WTC11 (cell line): ENCODE data around the gene ZBTB18. TPM values are rescaled to one million over a fixed set of nuclear protein-coding genes. Genes with fewer than 3 reads are reported as not detected.

ENCODE experiments used
- ATAC-seq: fragments of 200-7000 bp; cut with Tn5 transposase; 2 replicates; pipeline ENCODE4 v1.10.0; 2021; ENCODE audit warnings: mild to moderate bottlenecking, moderate library complexity
- CTCF ChIA-PET: fragments of 300-600 bp; sonication (Branson Sonifier 250); formaldehyde crosslinking; loops from one replicate; lab custom pipeline; 2021; ENCODE audit warnings: antibody characterized with exemption; lab: Charles Lee
- POLR2A ChIA-PET: fragments of 350-600 bp; sonication (Branson Sonifier 250); formaldehyde crosslinking; loops from one replicate; lab custom pipeline; 2021; ENCODE audit warnings: antibody characterized with exemption; lab: Charles Lee
- DNase-seq: peaks from one replicate; pipeline ENCODE4 v3.0.0; 2021; ENCODE audit warnings: low spot score
- H3K27ac Mint-ChIP-seq: 2 replicates; pipeline ENCODE4 v1.8.0; 2021; ENCODE audit warnings: mixed read lengths
- H3K27me3 Mint-ChIP-seq: 2 replicates; pipeline ENCODE4 v1.8.0; 2021; ENCODE audit warnings: low read depth, mild to moderate bottlenecking, moderate library complexity, mixed read lengths
- H3K36me3 Mint-ChIP-seq: 2 replicates; pipeline ENCODE4 v1.8.0; 2021; ENCODE audit warnings: mixed read lengths
- H3K4me1 Mint-ChIP-seq: 2 replicates; pipeline ENCODE4 v1.8.0; 2022; ENCODE audit warnings: mixed read lengths
- H3K4me3 Mint-ChIP-seq: 2 replicates; pipeline ENCODE4 v1.8.0; 2021; ENCODE audit warnings: mild to moderate bottlenecking, moderate library complexity, mixed read lengths
- H3K9me3 Mint-ChIP-seq: 2 replicates; pipeline ENCODE4 v1.8.0; 2021; ENCODE audit warnings: mixed read lengths
- CDX4 ChIP-seq: fragments of 250-450 bp; sonication (Bioruptor Pico); IDR thresholded peaks from 2 replicates; pipeline ENCODE4 v1.9.0; 2021; ENCODE audit warnings: moderate library complexity, mild to moderate bottlenecking, inconsistent platforms, borderline replicate concordance
- ELF4 ChIP-seq: sonication (generic); formaldehyde crosslinking; IDR thresholded peaks from 2 replicates; pipeline ENCODE4 v1.8.1; 2022; ENCODE audit warnings: low read depth, mild to moderate bottlenecking, moderate library complexity, missing genetic modification reagents
- FOXJ3 ChIP-seq: sonication (generic); formaldehyde crosslinking; IDR thresholded peaks from 2 replicates; pipeline ENCODE4 v1.9.0; 2021; ENCODE audit warnings: missing genetic modification reagents, mild to moderate bottlenecking, borderline replicate concordance
- GTF2I ChIP-seq: fragments of 250-450 bp; sonication (Bioruptor Pico); conservative IDR thresholded peaks from 2 replicates; pipeline ENCODE4 v1.4.0; 2021; ENCODE audit warnings: mild to moderate bottlenecking
- MXD4 ChIP-seq: fragments of 250-450 bp; sonication (Bioruptor Pico); IDR thresholded peaks from 2 replicates; pipeline ENCODE4 v1.8.0; 2021; ENCODE audit warnings: mild to moderate bottlenecking, moderate library complexity, borderline replicate concordance
- NR2C2 ChIP-seq: sonication (generic); formaldehyde crosslinking; IDR thresholded peaks from 2 replicates; pipeline ENCODE4 v1.8.0; 2022; ENCODE audit warnings: mild to moderate bottlenecking, missing genetic modification reagents
- PREB ChIP-seq: sonication (generic); formaldehyde crosslinking; IDR thresholded peaks from 2 replicates; pipeline ENCODE4 v1.8.1; 2022; ENCODE audit warnings: mild to moderate bottlenecking, missing genetic modification reagents, moderate library complexity, borderline replicate concordance
- RORB ChIP-seq: fragments of 250-450 bp; sonication (Bioruptor Pico); IDR thresholded peaks from 2 replicates; pipeline ENCODE4 v1.9.0; 2021; ENCODE audit warnings: mild to moderate bottlenecking
- SMAD4 ChIP-seq: sonication (generic); formaldehyde crosslinking; IDR thresholded peaks from 2 replicates; pipeline ENCODE4 v1.8.0; 2022; ENCODE audit warnings: mild to moderate bottlenecking, missing genetic modification reagents
- STAT6 ChIP-seq: sonication (generic); formaldehyde crosslinking; conservative IDR thresholded peaks from 2 replicates; pipeline ENCODE4 v1.8.1; 2023; ENCODE audit warnings: mild to moderate bottlenecking, low read depth, missing genetic modification reagents, moderate library complexity
- TCF7 ChIP-seq: sonication (generic); formaldehyde crosslinking; IDR thresholded peaks from 2 replicates; pipeline ENCODE4 v1.8.0; 2022; ENCODE audit warnings: mild to moderate bottlenecking, low read depth, missing genetic modification reagents, moderate library complexity
- ZNF263 ChIP-seq: sonication (generic); formaldehyde crosslinking; IDR thresholded peaks from 2 replicates; pipeline ENCODE4 v1.8.1; 2022; ENCODE audit warnings: low read depth, mild to moderate bottlenecking, moderate library complexity, missing genetic modification reagents
- ZNF423 ChIP-seq: fragments of 250-450 bp; sonication (Bioruptor Pico); IDR thresholded peaks from 2 replicates; pipeline ENCODE4 v2.1.2; 2022; ENCODE audit warnings: mild to moderate bottlenecking, moderate library complexity
- ZNF512 ChIP-seq: sonication (generic); formaldehyde crosslinking; IDR thresholded peaks from 2 replicates; pipeline ENCODE4 v1.8.1; 2022; ENCODE audit warnings: missing genetic modification reagents, borderline replicate concordance
- ZNF671 ChIP-seq: fragments of 250-450 bp; sonication (Bioruptor Pico); IDR thresholded peaks from 2 replicates; pipeline ENCODE4 v1.8.0; 2021; ENCODE audit warnings: mild to moderate bottlenecking
- total RNA-seq: library from RNA; stranded (reverse); gene quantifications from 3 replicates; pipeline ENCODE4 v1.2.3, GENCODE V29; 2021
- TF ChIP-seq, protein P1 (sequence below): sonication (generic); formaldehyde crosslinking; IDR thresholded peaks from 2 replicates; pipeline ENCODE4 v1.8.0; 2022; ENCODE audit warnings: mild to moderate bottlenecking, missing genetic modification reagents
- TF ChIP-seq, protein P2 (sequence below): sonication (generic); formaldehyde crosslinking; IDR thresholded peaks from 2 replicates; pipeline ENCODE4 v1.8.1; 2023; ENCODE audit warnings: mild to moderate bottlenecking, missing genetic modification reagents
- TF ChIP-seq, protein P3 (sequence below): sonication (generic); formaldehyde crosslinking; IDR thresholded peaks from 2 replicates; pipeline ENCODE4 v1.8.0; 2022; ENCODE audit warnings: mild to moderate bottlenecking, missing genetic modification reagents
- TF ChIP-seq, protein P4 (sequence below): sonication (generic); formaldehyde crosslinking; IDR thresholded peaks from 2 replicates; pipeline ENCODE4 v1.8.0; 2023; ENCODE audit warnings: missing genetic modification reagents

ZBTB18 gene
- total RNA-seq, 1 experiment from 2014 or later = 16.0 TPM

DNA sequence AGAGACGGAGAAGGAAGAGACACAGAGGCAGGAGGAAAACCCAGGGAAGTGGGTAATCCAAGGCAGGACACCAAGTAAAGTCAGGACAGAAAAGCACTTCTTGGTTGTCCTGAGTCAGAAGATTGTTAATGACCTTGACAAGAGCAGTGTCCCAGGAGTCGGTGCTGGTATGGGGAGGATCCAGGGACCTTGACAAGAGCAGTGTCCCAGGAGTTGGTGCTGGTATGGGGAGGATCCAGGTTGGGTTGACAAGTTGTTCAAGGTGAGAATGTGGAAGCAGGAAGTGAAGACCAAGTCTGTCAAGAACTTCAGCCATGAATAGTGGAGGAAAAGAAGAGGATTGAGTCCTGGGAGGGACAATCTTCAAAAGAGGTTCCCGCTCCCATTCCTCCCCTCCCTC lies 31.9 kb downstream of the ZBTB18 start (continued):
- TF ChIP-seq, protein P1, sequence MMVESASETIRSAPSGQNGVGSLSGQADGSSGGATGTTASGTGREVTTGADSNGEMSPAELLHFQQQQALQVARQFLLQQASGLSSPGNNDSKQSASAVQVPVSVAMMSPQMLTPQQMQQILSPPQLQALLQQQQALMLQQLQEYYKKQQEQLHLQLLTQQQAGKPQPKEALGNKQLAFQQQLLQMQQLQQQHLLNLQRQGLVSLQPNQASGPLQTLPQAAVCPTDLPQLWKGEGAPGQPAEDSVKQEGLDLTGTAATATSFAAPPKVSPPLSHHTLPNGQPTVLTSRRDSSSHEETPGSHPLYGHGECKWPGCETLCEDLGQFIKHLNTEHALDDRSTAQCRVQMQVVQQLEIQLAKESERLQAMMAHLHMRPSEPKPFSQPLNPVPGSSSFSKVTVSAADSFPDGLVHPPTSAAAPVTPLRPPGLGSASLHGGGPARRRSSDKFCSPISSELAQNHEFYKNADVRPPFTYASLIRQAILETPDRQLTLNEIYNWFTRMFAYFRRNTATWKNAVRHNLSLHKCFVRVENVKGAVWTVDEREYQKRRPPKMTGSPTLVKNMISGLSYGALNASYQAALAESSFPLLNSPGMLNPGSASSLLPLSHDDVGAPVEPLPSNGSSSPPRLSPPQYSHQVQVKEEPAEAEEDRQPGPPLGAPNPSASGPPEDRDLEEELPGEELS (CRISPR knock-in tag) = no peak
- no peak for TF ChIP-seq SMAD4 (CRISPR knock-in tag)
- no peak for TF ChIP-seq ZNF263
- TF ChIP-seq, protein P2, sequence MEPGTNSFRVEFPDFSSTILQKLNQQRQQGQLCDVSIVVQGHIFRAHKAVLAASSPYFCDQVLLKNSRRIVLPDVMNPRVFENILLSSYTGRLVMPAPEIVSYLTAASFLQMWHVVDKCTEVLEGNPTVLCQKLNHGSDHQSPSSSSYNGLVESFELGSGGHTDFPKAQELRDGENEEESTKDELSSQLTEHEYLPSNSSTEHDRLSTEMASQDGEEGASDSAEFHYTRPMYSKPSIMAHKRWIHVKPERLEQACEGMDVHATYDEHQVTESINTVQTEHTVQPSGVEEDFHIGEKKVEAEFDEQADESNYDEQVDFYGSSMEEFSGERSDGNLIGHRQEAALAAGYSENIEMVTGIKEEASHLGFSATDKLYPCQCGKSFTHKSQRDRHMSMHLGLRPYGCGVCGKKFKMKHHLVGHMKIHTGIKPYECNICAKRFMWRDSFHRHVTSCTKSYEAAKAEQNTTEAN (CRISPR knock-in tag) = no peak

GRCh38 chr1:244083383-244083943 lies 32.4 kb downstream of the ZBTB18 start:
- H3K27ac Mint-ChIP-seq = no peak overlapping the region
- no peak for ATAC-seq
- peaks cover 5% of the 10 kb centered on the region; the same call in 1 of the 2 replicates for H3K27me3 Mint-ChIP-seq
- peaks cover 15% of the 10 kb centered on the region; the same call in 1 of the 2 replicates for H3K4me1 Mint-ChIP-seq
- H3K9me3 Mint-ChIP-seq = peaks cover 10% of the 10 kb centered on the region
- H3K4me3 Mint-ChIP-seq = no peak overlapping the region
- TF ChIP-seq MXD4 (CRISPR knock-in tag) (no peak), GTF2I (CRISPR knock-in tag) (no peak), NR2C2 (no peak), ZNF512 (CRISPR knock-in tag) (no peak), PREB (CRISPR knock-in tag) (no peak), RORB (CRISPR knock-in tag) (no peak), FOXJ3 (CRISPR knock-in tag) (no peak)
- TF ChIP-seq, all 79 proteins: peak for 0
- no peaks in the 10 kb centered on the region for H3K36me3 Mint-ChIP-seq
- ChIA-PET POLR2A (no interaction called here), CTCF (no interaction called here)
- no peak for DNase-seq

DNA sequence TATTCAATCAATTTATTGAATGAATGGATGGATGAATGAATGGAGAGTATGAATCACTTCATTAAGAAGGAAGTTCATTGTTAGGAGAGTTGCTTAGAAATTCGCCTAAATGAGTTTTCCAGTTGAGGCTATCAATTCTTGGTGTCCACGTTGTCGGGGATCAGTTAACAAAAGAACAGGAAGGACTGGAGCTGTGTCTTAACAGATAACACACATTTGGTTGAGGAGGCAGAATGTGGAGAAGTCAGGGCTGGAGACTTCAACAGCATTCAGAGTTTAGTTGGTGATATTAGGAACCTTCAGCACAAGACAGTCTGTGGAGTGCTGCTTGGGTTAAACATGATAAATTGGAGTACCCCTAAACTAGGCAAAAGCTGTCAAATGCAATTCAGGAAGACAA lies 33.7 kb downstream of the ZBTB18 start:
- Mint-ChIP-seq H3K4me3 (no peak overlapping the region), H3K27me3 (peaks cover 5% of the 10 kb centered on the region; the same call in 1 of the 2 replicates), H3K4me1 (peaks cover 15% of the 10 kb centered on the region; the same call in 1 of the 2 replicates), H3K36me3 (no peaks in the 10 kb centered on the region), H3K27ac (no peak overlapping the region), H3K9me3 (peaks cover 10% of the 10 kb centered on the region)
- ATAC-seq (no peak), DNase-seq (no peak)
- POLR2A ChIA-PET = no interaction called here
- TF ChIP-seq NR2C2 = no peak
- no peak for TF ChIP-seq ZNF671 (CRISPR knock-in tag)
- no peak for TF ChIP-seq ELF4 (CRISPR knock-in tag)
- no peak for TF ChIP-seq CDX4 (CRISPR knock-in tag)
- TF ChIP-seq ZNF423 (CRISPR knock-in tag) = no peak
- TF ChIP-seq, protein P3, sequence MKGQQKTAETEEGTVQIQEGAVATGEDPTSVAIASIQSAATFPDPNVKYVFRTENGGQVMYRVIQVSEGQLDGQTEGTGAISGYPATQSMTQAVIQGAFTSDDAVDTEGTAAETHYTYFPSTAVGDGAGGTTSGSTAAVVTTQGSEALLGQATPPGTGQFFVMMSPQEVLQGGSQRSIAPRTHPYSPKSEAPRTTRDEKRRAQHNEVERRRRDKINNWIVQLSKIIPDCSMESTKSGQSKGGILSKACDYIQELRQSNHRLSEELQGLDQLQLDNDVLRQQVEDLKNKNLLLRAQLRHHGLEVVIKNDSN (CRISPR knock-in tag) = no peak
- no peak for TF ChIP-seq TCF7 (CRISPR knock-in tag)
- TF ChIP-seq, protein P4, sequence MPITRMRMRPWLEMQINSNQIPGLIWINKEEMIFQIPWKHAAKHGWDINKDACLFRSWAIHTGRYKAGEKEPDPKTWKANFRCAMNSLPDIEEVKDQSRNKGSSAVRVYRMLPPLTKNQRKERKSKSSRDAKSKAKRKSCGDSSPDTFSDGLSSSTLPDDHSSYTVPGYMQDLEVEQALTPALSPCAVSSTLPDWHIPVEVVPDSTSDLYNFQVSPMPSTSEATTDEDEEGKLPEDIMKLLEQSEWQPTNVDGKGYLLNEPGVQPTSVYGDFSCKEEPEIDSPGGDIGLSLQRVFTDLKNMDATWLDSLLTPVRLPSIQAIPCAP (CRISPR knock-in tag) = no peak
- TF ChIP-seq STAT6 (CRISPR knock-in tag) = no peak
- CTCF ChIA-PET = no interaction called here
